ENCODE data around the gene KRT3. TPM values are rescaled to one million over a fixed set of nuclear protein-coding genes. Genes with fewer than 3 reads are reported as not detected.

Gene KRT3
- total RNA-seq, 1 donor from 2014 or later, result not detected

GRCh38 chr12:52837781-52838608 lies 42.1 kb upstream of the KRT3 start:
- H3K4me3 Mint-ChIP-seq, result no peak overlapping the region
- ATAC-seq (ENCODE audit: low read depth) (no peak), DNase-seq (no peak)
- intact Hi-C loops (cut with micrococcal nuclease), result no loop called here
- no peaks in the 10 kb centered on the region for H3K4me1 Mint-ChIP-seq
- H3K9me3 Mint-ChIP-seq, result no peaks in the 10 kb centered on the region
- ChIA-PET POLR2A (no interaction called here), CTCF (no interaction called here)
- H3K27me3 Mint-ChIP-seq, result peaks cover 29% of the 10 kb centered on the region
- no peaks in the 10 kb centered on the region for H3K36me3 Mint-ChIP-seq (ENCODE audit: low read depth)
- TF ChIP-seq, protein P1, sequence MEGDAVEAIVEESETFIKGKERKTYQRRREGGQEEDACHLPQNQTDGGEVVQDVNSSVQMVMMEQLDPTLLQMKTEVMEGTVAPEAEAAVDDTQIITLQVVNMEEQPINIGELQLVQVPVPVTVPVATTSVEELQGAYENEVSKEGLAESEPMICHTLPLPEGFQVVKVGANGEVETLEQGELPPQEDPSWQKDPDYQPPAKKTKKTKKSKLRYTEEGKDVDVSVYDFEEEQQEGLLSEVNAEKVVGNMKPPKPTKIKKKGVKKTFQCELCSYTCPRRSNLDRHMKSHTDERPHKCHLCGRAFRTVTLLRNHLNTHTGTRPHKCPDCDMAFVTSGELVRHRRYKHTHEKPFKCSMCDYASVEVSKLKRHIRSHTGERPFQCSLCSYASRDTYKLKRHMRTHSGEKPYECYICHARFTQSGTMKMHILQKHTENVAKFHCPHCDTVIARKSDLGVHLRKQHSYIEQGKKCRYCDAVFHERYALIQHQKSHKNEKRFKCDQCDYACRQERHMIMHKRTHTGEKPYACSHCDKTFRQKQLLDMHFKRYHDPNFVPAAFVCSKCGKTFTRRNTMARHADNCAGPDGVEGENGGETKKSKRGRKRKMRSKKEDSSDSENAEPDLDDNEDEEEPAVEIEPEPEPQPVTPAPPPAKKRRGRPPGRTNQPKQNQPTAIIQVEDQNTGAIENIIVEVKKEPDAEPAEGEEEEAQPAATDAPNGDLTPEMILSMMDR (IDR thresholded peaks at IDR 0.05), result no peak
- H3K27ac Mint-ChIP-seq, result no peak overlapping the region

GRCh38 chr12:52837413-52837741 lies 41.5 kb upstream of the KRT3 start:
- ChIA-PET CTCF (no interaction called here), POLR2A (no interaction called here)
- Mint-ChIP-seq H3K27me3 (peaks cover 29% of the 10 kb centered on the region), H3K36me3 (ENCODE audit: low read depth) (no peaks in the 10 kb centered on the region), H3K4me3 (no peak overlapping the region), H3K9me3 (no peaks in the 10 kb centered on the region), H3K4me1 (no peaks in the 10 kb centered on the region), H3K27ac (no peak overlapping the region)
- TF ChIP-seq, protein P1 (IDR thresholded peaks at IDR 0.05), result no peak
- DNase-seq, result no peak
- intact Hi-C loops (cut with micrococcal nuclease), result no loop called here
- no peak for ATAC-seq (ENCODE audit: low read depth)

GRCh38 chr12:52836491-52837412 lies 40.8 kb upstream of the KRT3 start:
- no peak for DNase-seq
- ATAC-seq (ENCODE audit: low read depth), result no peak
- H3K4me1 Mint-ChIP-seq, result no peaks in the 10 kb centered on the region
- no peaks in the 10 kb centered on the region for H3K36me3 Mint-ChIP-seq (ENCODE audit: low read depth)
- H3K27ac Mint-ChIP-seq, result no peak overlapping the region
- H3K9me3 Mint-ChIP-seq, result no peaks in the 10 kb centered on the region
- TF ChIP-seq, protein P1 (IDR thresholded peaks at IDR 0.05), result no peak
- H3K4me3 Mint-ChIP-seq, result no peak overlapping the region
- POLR2A ChIA-PET, result no interaction called here
- intact Hi-C loops (cut with micrococcal nuclease), result no loop called here
- H3K27me3 Mint-ChIP-seq, result peaks cover 29% of the 10 kb centered on the region
- CTCF ChIA-PET, result no interaction called here

DNA sequence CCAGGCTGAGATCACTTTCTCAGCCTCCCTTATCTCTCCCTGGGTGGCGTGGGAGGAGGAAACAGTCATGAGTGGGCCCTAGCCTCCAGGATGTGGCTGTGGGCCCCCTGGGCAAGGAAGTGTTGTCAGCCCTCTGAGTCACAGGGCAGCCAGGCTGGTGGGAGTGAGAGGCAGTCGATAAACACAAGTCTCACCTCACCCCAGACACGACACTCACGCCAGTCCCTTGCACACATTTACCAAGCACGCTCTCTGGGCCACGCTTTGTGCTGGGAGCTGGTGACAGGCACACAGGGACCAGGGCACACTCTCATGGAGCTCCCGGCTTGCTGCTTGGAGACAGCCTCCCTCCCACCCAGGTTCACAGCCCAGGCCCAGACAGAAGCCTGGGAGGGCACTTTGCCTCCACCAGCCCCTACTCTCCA lies 40.1 kb upstream of the KRT3 start:
- ChIA-PET CTCF (no interaction called here), POLR2A (no interaction called here)

More for the DNA sequence above, 40.1 kb upstream of the KRT3 start:
- Mint-ChIP-seq H3K27me3 (peaks cover 29% of the 10 kb centered on the region), H3K4me1 (no peaks in the 10 kb centered on the region), H3K4me3 (no peak overlapping the region), H3K36me3 (ENCODE audit: low read depth) (no peaks in the 10 kb centered on the region), H3K9me3 (no peaks in the 10 kb centered on the region), H3K27ac (no peak overlapping the region)
- ATAC-seq (ENCODE audit: low read depth), result no peak
- TF ChIP-seq, protein P1 (IDR thresholded peaks at IDR 0.05), result no peak
- DNase-seq, result no peak
- intact Hi-C loops (cut with micrococcal nuclease), result no loop called here
